Adrenal gland (tissue), 5 donors: ENCODE data around the gene PQBP1.
"Not testable (repeated sequence)": the region's sequence is repeated elsewhere in the genome, so short reads cannot be mapped to it uniquely, and the experiment has no call there.

Source experiments
- POLR2A ChIP-seq, 2 donors: fragments of 450-650 bp; IDR thresholded peaks; one replicate each; pipeline ENCODE4 v1.6.1; 2017; ENCODE audit warnings: antibody characterized with exemption in 2 of 2, mild to moderate bottlenecking in 2 of 2, moderate library complexity in 1 of 2
- TF ChIP-seq, protein P1 (sequence below), 6 experiments: fragments of 450-650 bp in 4 of 6; fragments of 200-600 bp in 2 of 6; sonication (generic) in 1 of 6; IDR thresholded peaks; 1 replicate in 5 of 6; 2 replicates in 1 of 6; pipeline versions ENCODE4 v1.5.1 to v1.8.0; 2016 to 2021; ENCODE audit warnings: antibody characterized with exemption in 6 of 6, mild to moderate bottlenecking in 2 of 6, moderate library complexity in 1 of 6
- donor health status: DM: no; HTN: no; CAD: no.

DNA sequence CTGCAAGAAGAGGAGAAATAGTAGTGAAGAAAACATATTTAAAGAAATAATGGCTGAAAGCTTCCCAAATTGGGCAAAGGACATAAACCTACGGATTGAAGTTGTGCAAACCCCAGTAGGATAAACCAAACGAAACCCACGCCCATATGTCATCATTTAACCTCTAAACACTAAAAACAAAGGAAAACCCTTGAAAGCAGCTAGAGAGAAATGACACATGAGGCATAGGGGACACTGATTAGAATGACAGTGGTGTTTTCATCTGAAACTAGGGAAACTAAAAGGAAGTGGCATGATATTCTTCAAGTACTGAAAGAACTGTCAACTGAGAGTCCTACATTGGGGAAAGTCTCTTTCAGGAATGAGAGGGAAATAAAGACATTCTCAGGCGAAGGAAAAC lies 20.8 kb upstream of the PQBP1 start:
- TF ChIP-seq, protein P1, sequence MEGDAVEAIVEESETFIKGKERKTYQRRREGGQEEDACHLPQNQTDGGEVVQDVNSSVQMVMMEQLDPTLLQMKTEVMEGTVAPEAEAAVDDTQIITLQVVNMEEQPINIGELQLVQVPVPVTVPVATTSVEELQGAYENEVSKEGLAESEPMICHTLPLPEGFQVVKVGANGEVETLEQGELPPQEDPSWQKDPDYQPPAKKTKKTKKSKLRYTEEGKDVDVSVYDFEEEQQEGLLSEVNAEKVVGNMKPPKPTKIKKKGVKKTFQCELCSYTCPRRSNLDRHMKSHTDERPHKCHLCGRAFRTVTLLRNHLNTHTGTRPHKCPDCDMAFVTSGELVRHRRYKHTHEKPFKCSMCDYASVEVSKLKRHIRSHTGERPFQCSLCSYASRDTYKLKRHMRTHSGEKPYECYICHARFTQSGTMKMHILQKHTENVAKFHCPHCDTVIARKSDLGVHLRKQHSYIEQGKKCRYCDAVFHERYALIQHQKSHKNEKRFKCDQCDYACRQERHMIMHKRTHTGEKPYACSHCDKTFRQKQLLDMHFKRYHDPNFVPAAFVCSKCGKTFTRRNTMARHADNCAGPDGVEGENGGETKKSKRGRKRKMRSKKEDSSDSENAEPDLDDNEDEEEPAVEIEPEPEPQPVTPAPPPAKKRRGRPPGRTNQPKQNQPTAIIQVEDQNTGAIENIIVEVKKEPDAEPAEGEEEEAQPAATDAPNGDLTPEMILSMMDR (IDR thresholded peaks at IDR 0.05), result not testable (repeated sequence)
- TF ChIP-seq POLR2A (IDR thresholded peaks at IDR 0.05), result not testable (repeated sequence)
